ENCODE data around the gene SFMBT2. TPM values are rescaled to one million over a fixed set of nuclear protein-coding genes. Genes with fewer than 3 reads are reported as not detected.

The SFMBT2 gene
- total and polyA plus RNA-seq, 2 of the 13 experiments (the other 11 are each of a cell fraction or from before 2014, with no cell fraction given) = 0.01 to 0.02 TPM

- intact Hi-C loops (cut with micrococcal nuclease; ENCODE audit: unreplicated experiment) (no loop called here), in situ Hi-C loops (cut with HindIII; ENCODE audit: extremely low pct_ligation_motif_present, low pct_unique_long_range_greater_than_20kb) (no loop called here)
- H3K27ac ChIP-seq (ENCODE audit: extremely low read length, insufficient read depth, low read length) = no peak overlapping the region
- H3K9ac ChIP-seq (ENCODE audit: insufficient read depth, low read depth, low read length) = no peak overlapping the region
- ChIA-PET CTCF (ENCODE audit: low intra/inter-chr PET ratio, low total read pairs) (no interaction called here), POLR2A (no interaction called here)
- no peaks in the 10 kb centered on the region for H3K4me1 ChIP-seq (ENCODE audit: insufficient read depth, low read length)
- H3K36me3 ChIP-seq (replicated peaks in 1 of 2; ENCODE audit: control insufficient read depth in 1 of 2, insufficient read depth in 2 of 2, low read length in 2 of 2) = no peaks in the 10 kb centered on the region
- TF ChIP-seq GATAD1 (CRISPR knock-in tag; IDR thresholded peaks at IDR 0.05) (no peak), SMAD9 (CRISPR knock-in tag; IDR thresholded peaks at IDR 0.05) (no peak)
- FAIRE-seq (no peak), DNase-seq (ENCODE audit: low spot score) (no peak), ATAC-seq (no peak)
- H3K27me3 ChIP-seq (ENCODE audit: control insufficient read depth in 1 of 2, insufficient read depth in 2 of 2, low read length in 2 of 2) = peaks cover 2 to 18% of the 10 kb centered on the region in 2 experiments; a peak in 2 of 5 replicates
- H4K20me1 ChIP-seq (ENCODE audit: insufficient read depth, low read length) = no peaks in the 10 kb centered on the region
- 5% methylated on average over 6 of the region's 6 CpGs for WGBS (ENCODE audit: low lambda C conversion rate)
- no peak overlapping the region for H3K4me2 ChIP-seq (ENCODE audit: low read depth, low read length)
- no TSS peak for BruUV-seq (replicated peaks)
- H2AFZ ChIP-seq (ENCODE audit: low read length) = no peak overlapping the region
- no peak overlapping the region for H3K4me3 ChIP-seq (replicated peaks in 1 of 3; ENCODE audit: insufficient read depth in 1 of 3, low read depth in 2 of 3, low read length in 3 of 3)
- H3K79me2 ChIP-seq (ENCODE audit: insufficient read depth, low read length) = no peaks in the 10 kb centered on the region
- H3K9me3 ChIP-seq (ENCODE audit: low read length) = no peaks in the 10 kb centered on the region
Observed at GRCh38 chr10:7305053-7305452, 105.8 kb downstream of the SFMBT2 start.

- ChIA-PET POLR2A (no interaction called here), CTCF (ENCODE audit: low intra/inter-chr PET ratio, low total read pairs) (no interaction called here)
- Histone ChIP-seq H3K9ac (ENCODE audit: insufficient read depth, low read depth, low read length) (no peak overlapping the region), H3K4me1 (ENCODE audit: insufficient read depth, low read length) (no peaks in the 10 kb centered on the region), H4K20me1 (ENCODE audit: insufficient read depth, low read length) (no peaks in the 10 kb centered on the region), H2AFZ (ENCODE audit: low read length) (no peak overlapping the region), H3K4me3 (replicated peaks in 1 of 3; ENCODE audit: insufficient read depth in 1 of 3, low read depth in 2 of 3, low read length in 3 of 3) (no peak overlapping the region), H3K79me2 (ENCODE audit: insufficient read depth, low read length) (no peaks in the 10 kb centered on the region), H3K27me3 (ENCODE audit: control insufficient read depth in 1 of 2, insufficient read depth in 2 of 2, low read length in 2 of 2) (peaks cover 0 to 17% of the 10 kb centered on the region in 2 experiments; a peak in 1 of 5 replicates), H3K27ac (ENCODE audit: extremely low read length, insufficient read depth, low read length) (no peak overlapping the region), H3K9me3 (ENCODE audit: low read length) (no peaks in the 10 kb centered on the region), H3K36me3 (replicated peaks in 1 of 2; ENCODE audit: control insufficient read depth in 1 of 2, insufficient read depth in 2 of 2, low read length in 2 of 2) (no peaks in the 10 kb centered on the region), H3K4me2 (ENCODE audit: low read depth, low read length) (no peak overlapping the region)
- WGBS (ENCODE audit: low lambda C conversion rate) = 14% methylated on average over 4 of the region's 4 CpGs
- in situ Hi-C loops (cut with HindIII; ENCODE audit: extremely low pct_ligation_motif_present, low pct_unique_long_range_greater_than_20kb) (no loop called here), intact Hi-C loops (cut with micrococcal nuclease; ENCODE audit: unreplicated experiment) (no loop called here)
- DNase-seq (ENCODE audit: low spot score) (no peak), ATAC-seq (no peak), FAIRE-seq (no peak)
- BruUV-seq (replicated peaks) = no TSS peak
- no peak for TF ChIP-seq SRSF1 (optimal IDR thresholded peaks at IDR 0.05; ENCODE audit: low read depth, low read length)
- TF ChIP-seq ZNF660 (CRISPR knock-in tag; IDR thresholded peaks at IDR 0.05; ENCODE audit: borderline replicate concordance, low read depth) = no peak
- TF ChIP-seq ZNF790 (CRISPR knock-in tag; IDR thresholded peaks at IDR 0.05; ENCODE audit: borderline replicate concordance) = no peak
- TF ChIP-seq PLSCR1 (CRISPR knock-in tag; IDR thresholded peaks at IDR 0.05; ENCODE audit: borderline replicate concordance) = no peak
- no peak for TF ChIP-seq ZNF362 (CRISPR knock-in tag; IDR thresholded peaks at IDR 0.05; ENCODE audit: borderline replicate concordance)
- TF ChIP-seq ZNF562 (CRISPR knock-in tag; IDR thresholded peaks at IDR 0.05; ENCODE audit: borderline replicate concordance) = no peak
- no peak for TF ChIP-seq SPEN (CRISPR knock-in tag; IDR thresholded peaks at IDR 0.05; ENCODE audit: low read depth)
- TF ChIP-seq RFX3 (CRISPR knock-in tag; IDR thresholded peaks at IDR 0.05) = no peak
- TF ChIP-seq ZMAT5 (CRISPR knock-in tag; IDR thresholded peaks at IDR 0.05; ENCODE audit: borderline replicate concordance, low read depth) = no peak
- no peak for TF ChIP-seq TFDP1 (CRISPR knock-in tag; IDR thresholded peaks at IDR 0.05; ENCODE audit: borderline replicate concordance)
- TF ChIP-seq ZNF788 (CRISPR knock-in tag; IDR thresholded peaks at IDR 0.05; ENCODE audit: borderline replicate concordance) = no peak
- TF ChIP-seq PHF20 (CRISPR knock-in tag; IDR thresholded peaks at IDR 0.05) = no peak
- no peak for TF ChIP-seq PAWR (CRISPR knock-in tag; IDR thresholded peaks at IDR 0.05; ENCODE audit: borderline replicate concordance)
- no peak for TF ChIP-seq ZBTB7B (CRISPR knock-in tag; IDR thresholded peaks at IDR 0.05)
- no peak for TF ChIP-seq NFIB (CRISPR knock-in tag; IDR thresholded peaks at IDR 0.05; ENCODE audit: borderline replicate concordance)
Observed at GRCh38 chr10:7304110-7304509, 106.7 kb downstream of the SFMBT2 start.

Measured in HepG2 (cell line).